Right renal pelvis (tissue), 4 donors: ENCODE data around the gene TLR9. TPM values are rescaled to one million over a fixed set of nuclear protein-coding genes. Genes with fewer than 3 reads are reported as not detected.
"Not testable (repeated sequence)": the region's sequence is repeated elsewhere in the genome, so short reads cannot be mapped to it uniquely, and the experiment has no call there.

Experiments
- DNase-seq, 4 donors: peaks; one replicate each; pipeline ENCODE4 v3.0.0-alpha.2; 2013; ENCODE audit warnings: low read depth in 4 of 4, low spot score in 3 of 4, missing footprints in 1 of 4
- polyA plus RNA-seq, 4 donors: library from polyadenylated mRNA; unstranded; fragments of 120-200 nt; gene quantifications; one replicate each; pipeline ENCODE4 v1.2.1, GENCODE V29; 2013; ENCODE audit not compliant: insufficient read length in 4 of 4

TLR9 gene, protein sequence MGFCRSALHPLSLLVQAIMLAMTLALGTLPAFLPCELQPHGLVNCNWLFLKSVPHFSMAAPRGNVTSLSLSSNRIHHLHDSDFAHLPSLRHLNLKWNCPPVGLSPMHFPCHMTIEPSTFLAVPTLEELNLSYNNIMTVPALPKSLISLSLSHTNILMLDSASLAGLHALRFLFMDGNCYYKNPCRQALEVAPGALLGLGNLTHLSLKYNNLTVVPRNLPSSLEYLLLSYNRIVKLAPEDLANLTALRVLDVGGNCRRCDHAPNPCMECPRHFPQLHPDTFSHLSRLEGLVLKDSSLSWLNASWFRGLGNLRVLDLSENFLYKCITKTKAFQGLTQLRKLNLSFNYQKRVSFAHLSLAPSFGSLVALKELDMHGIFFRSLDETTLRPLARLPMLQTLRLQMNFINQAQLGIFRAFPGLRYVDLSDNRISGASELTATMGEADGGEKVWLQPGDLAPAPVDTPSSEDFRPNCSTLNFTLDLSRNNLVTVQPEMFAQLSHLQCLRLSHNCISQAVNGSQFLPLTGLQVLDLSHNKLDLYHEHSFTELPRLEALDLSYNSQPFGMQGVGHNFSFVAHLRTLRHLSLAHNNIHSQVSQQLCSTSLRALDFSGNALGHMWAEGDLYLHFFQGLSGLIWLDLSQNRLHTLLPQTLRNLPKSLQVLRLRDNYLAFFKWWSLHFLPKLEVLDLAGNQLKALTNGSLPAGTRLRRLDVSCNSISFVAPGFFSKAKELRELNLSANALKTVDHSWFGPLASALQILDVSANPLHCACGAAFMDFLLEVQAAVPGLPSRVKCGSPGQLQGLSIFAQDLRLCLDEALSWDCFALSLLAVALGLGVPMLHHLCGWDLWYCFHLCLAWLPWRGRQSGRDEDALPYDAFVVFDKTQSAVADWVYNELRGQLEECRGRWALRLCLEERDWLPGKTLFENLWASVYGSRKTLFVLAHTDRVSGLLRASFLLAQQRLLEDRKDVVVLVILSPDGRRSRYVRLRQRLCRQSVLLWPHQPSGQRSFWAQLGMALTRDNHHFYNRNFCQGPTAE
- under 1 TPM; 0.08 to 0.27 (median 0.19) TPM for polyA plus RNA-seq

DNA sequence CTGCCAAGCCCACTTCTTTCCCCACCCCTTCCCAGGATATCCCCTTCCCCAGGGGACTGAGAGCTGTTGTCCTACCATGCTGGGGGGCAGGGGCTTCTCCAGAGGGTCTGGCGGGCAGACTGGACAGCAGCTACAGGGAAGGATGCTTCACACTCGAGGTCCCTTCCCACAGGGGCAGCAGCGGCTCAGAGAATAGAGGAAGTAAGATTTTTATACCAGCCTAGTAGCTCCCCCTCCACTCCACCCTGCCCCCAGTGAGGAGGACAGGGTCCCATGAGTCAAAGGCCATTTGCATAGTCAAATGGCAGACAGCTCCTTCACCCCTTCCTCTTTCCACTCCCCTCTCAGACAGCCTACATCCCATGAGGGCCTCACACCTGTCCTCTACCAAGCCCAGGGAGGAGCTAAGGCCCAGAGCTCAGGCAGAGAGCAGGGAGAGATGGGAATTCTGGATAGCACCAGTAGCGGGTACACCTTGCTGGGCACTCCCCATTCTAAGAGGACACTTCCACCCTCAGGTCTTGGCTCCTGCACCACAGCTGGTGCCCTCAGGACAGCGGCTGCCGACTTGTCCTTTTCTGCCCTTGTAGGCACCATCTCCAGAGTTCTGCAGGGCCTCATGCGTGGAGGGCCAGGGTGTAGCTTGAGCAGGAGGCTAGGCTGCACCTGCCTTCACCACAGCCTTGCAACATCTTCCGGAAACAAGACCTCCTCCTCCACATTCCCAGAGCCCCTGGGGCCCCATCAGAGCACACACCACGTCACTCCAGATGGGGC, at the start of gene TLR9:
Gene TLR9 (minus strand): TSS at position 194 of the 777 bp plus-strand sequence. CDS start 116 bp downstream, at position 78.
- DNase-seq = no peak

DNA sequence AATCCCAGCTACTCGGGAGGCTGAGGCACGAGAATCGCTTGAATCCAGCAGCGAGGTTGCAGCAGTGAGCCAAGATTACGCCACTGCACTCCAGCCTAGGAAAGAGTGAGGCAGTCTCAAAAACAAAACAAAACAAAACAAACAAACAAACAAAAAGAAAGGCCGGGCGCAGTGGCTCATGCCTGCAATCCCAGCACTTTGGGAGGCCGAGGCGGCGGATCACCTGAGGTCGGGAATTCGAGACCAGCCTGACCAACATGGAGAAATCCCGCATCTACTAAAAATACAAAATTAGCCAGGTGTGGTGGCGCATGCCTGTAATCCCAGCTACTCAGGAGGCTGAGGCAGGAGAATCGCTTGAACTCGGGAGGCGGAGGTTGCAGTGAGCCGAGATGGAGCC, 49.3 kb upstream of the TLR9 start:
- not testable (repeated sequence) for DNase-seq

DNA sequence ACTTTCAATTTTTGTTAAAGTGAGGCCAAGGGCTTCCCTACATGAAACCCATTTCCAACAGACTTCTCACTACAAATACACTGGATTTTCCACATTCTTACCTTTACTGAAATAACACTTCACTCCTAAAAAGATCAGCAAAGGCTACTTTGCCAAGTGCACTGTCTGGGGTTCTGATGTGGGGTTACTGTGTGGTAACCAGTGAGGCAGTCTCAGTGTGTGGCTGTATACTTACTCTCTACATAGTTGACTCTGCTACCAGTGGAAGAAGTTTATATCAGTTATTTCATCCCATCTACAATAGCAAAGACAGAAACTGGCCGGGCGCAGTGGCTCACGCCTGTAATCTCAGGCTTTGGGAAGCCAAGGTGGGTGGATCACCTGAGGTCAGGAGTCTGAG, 47.4 kb upstream of the TLR9 start:
- no peak for DNase-seq

DNA sequence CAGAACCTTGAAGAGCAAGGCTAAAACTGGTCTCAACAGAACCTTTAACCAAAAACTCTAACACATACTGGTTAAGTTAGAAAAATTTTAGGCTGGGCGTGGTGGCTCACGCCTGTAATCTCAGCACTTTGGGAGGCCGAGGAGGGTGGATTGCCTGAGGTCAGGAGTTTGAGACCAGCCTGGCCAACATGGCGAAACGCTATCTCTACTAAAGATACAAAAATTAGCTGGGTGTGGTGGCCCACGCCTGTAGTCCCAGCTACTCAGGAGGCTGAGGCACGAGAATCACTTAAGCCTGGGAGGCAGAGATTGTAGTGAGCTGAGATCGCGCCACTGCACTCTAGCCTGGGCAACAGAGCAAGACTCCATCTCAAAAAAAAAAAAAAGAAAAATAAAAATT, 46.7 kb upstream of the TLR9 start:
- DNase-seq = not testable (repeated sequence)

DNA sequence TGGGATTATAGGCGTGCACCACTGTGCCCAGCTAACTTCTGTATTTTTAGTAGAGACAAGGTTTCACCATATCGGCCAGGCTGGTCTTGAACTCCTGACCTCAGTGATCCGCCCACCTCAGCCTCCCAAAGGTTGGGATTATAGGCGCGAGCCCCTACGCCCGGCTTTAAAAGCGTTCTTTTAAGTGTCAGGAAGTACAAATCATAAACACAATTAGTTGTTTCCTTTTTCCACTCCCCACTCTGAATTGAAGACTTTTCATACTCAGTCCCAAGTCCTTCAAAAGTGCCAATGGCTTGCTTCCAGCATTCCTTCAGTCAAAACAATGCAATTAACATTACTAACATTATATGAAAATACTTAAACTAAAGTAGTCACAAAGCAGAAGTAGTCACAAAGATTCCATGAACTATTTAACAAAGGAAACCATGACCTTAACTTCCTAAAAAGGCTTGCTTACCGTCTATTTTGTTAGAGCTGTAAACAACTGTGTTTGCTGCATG, 44.9 kb upstream of the TLR9 start:
- no peak for DNase-seq

DNA sequence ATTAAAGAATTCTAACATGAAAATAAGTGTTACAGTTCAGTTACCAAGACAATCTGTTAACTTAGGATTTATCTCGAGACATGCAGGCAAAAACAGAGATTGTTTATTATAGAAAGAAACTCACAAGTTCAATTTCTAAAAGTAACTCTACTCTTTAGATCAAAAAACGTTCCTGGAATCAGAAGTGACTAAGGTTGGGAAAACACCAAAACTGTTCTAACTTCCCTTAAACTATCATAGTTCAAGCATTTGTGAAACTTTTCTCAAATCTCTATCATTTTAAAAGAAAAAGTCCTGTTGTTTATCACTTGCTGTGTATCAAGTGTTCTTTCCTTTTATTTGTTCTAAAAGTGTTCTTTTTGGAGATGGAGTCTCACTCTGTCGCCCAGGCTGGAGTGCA, 44.3 kb upstream of the TLR9 start:
- no peak for DNase-seq

DNA sequence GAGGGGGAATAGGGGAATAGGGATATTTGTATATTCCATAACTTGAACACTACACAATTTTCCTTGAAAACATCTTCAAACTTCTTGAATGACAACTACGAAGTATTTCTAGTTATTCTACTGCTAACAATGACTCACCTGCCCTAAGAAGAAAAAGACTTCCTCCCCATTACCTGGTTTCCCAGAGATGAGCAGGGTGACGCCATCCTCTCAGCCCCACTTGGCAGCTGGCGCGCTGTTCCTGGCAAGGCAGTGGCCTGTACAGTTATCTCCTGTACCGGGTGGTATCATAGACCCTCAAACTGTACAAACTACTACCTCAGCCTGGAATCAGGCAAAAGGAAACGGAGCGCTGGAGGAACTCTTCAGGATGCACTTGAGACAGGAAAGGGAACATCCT, 42.6 kb upstream of the TLR9 start:
- DNase-seq = no peak

DNA sequence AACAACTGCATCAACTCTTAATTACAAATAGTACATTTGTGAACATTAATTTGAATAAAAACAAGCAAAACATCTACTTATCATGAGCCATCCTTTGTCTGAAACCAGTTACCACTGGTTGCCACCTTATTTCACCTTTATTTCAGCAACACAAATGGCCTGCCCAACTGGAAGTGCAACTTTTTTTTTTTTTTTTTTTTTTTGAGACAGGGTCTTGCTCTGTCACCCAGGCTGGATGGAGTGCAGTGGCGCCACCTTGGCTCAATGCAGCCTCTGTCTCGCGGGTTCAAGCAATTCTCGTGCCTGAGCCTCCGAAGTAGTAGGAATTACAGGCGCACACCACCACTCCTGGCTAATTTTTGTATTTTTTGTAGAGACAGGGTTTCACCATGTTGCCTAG, 39.9 kb upstream of the TLR9 start:
- DNase-seq = no peak

DNA sequence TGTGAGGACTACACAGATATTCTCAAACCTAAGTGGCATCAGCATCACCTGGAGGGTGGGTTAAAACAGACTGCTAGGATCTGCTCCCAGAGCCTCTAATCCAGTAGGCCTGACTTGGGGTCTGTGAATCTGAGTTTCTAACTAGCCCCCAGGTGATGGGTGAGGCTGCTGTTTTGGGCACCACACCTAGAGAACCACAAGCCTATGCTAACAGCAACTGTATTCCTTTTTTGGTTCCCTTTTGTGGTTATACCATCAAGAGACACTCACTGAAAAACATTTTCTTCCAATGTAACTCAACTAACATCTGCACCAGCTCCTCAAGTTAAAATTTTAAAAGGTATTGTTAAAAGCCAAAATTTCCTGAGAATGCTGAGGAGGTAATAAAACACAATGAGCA, 37.0 kb upstream of the TLR9 start:
- DNase-seq = no peak

DNA sequence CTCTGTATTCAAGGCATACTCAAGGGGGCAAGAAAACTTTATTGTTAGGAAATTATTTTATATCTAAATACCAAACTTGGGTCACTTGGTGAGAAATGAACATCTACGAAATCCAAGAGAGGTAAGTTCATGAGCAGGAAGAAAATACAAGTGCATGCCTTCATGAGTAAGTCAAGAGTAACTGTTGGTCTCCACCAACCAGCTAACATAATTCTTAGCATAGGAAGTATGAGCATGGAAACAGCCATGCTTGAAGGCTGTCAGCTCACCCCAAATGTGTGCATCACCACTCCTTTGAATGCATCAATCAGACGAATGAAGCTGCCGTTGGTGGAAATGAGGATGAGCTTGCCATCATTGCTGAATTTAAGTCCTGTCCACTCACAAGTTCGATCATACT, 34.0 kb upstream of the TLR9 start:
- no peak for DNase-seq

DNA sequence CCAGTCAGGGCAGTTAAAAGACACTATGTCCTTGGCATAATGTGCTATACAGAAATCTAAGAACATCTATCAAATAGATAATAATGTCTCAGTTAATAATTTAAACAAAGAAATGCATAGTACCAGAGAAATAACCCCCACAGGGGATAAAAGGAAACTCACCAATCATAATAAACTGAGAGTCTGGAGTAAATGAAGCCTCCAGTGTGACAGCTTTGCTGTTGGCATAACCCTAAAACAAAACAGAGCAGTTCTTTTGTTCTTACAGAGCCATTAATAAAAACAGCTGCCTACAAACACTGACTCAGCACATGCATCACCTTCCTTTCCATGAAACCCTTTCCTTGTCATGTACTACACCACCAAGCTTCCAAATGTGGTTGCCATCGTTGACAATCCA, 33.6 kb upstream of the TLR9 start:
- DNase-seq = no peak

DNA sequence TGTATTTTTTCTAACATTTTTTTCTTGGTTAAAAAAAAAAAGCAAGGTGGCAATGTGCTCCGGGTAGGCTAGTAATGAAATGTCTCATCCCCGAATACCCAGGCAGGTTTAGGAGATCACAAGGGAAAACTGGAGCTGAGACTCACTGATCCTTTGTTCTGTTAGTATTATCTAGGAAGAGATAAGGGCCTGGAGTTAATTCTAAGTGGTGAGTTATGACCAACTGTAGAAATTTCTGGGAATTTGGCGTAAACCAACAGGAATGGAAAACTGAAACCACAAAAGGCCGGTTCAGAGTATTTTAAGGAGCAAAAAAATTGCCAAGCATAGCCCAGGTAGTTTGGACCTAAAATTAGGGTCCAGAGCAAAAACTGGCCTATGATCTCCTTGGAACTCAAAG, 32.5 kb upstream of the TLR9 start:
- DNase-seq = no peak

DNA sequence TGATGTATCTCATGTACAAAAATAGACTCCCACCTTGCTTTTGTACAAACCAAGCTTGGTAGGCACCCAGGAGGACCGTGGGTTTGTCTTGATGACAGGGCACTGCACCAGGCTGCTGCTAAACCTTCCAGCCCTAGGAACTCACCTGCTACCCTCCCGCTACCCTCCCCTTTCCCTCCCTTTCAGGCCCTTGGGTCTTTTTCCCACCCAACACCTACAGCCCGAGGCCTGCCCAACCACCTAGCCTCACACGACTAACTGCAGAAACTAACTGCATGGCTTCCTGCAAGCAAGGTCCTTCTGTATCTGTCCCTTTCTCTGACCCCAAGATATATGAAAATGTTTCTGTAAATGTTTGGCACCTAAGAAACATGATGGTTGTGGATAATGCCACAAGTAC, 31.2 kb upstream of the TLR9 start:
- no peak for DNase-seq

DNA sequence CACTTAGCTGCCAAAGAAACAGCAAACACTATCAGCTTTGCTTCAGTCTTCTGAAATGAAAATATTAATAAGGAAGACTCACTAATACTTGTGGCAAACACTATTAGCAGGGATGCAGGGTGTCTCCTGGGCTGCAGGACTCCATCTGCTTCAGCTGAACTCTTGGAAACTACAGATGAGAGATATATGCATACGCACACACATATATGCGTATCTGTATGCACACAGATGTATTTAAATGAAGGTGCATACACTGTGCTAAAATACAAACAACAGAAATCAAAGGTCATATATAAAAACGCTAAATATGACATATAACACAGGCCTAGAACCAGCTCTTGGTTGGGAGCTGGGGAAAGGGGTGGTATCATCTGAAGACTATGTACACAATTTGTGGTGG, 30.7 kb upstream of the TLR9 start:
- no peak for DNase-seq

DNA sequence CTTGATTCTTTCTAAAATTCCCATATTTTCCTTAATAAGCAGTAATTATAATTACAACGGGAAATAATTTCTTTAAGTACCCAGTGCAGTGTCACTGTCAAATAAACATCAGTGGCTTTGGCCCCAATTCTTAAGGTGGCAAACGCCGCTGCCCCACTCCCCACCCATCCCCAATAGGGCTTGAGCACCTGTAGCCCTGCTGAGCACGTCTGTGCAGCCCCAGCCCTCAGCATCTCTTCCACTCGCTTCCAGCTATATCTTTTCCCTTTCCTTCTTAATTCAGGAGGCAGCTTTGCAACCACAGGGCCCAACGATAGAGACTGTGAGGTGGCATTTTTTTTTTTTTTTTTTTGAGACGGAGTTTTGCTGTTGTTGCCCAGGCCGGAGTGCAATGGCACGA, 29.2 kb upstream of the TLR9 start:
- no peak for DNase-seq

DNA sequence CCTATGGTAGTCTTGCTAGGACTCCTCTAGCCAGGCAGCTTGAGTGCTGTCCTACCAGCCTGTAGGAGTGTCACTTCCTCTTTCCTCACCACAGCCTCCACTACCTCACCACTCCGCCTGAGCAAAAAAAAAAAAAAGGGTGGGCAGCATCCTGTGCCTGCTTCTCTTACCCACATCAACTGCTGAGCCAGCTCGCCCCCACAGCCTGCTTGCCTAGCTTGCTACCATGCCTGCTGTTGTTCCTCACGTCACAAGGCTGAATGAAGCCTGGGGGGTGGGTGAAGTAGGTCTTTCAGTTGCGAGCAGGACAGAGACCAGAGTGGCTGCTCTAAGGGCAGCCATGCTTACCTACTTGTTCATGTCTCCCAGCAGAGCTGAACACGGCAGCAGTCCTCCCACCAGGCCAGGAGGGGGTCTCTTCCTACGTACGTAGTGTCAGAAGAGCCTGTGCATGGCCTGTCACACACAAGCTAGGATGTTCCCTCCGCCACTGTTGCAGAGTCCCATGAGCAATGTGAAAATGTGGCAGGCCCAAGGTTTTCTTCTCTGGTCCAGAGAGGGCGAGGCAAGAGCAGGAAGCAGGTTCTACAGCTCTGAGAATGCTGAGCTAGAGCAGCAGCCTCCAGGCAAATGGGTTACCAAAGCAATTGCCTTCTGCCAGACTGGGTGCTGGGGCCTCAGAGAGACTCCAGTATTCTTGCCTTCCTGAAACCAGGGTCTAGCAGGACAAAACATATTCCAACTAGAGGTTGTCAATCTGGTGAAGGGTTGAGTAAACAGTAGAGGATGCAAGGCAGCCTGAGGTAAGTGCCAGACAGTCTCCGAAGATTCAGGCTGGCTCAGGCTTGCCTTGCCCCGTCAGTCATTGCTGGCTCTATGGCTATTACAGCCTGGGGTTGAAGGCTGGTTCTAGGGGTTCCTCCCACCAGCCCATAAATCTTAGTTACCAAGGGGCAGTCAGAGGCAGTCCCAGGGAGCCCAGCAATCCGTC, 28.2 kb upstream of the TLR9 start:
- no peak for DNase-seq

DNA sequence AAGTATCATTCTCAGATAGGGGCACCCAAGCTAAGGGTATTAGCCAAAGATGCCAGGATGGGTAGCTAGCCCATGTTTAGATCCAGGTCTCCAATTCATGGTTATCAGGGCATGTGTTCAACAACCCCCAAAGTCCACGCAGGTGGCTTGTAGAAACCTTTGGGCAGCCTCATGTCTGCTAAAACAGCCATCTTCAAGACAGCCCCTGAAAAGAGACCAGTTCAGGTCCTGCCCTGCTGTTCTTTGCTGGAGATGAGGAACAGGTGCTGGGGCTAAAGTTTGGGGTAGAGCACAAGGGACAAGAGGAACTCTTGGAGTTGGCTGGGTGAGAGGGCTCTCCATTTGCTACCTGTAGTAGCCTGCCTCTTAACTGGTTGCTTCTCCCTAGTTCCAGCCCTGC, 24.7 kb upstream of the TLR9 start:
- no peak for DNase-seq

DNA sequence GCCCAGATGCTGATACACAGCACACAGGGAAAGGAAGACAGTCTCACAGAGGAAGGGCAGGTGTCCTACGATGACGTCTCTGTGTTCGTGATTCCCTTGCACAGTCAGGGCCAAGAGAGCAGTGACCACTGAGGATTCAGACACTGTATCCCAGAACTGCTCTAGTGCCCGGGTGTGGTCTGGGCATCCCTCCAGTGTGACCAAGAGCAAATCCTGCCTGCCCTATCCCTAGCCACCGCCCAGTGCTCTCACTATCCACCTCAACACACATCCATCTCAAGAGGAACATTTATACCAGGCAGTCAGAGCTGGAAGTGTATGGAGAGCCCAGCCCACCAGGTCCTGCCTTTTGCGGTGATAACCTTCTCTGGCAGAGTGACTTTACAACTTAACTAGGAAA, 24.2 kb upstream of the TLR9 start:
- DNase-seq = no peak

DNA sequence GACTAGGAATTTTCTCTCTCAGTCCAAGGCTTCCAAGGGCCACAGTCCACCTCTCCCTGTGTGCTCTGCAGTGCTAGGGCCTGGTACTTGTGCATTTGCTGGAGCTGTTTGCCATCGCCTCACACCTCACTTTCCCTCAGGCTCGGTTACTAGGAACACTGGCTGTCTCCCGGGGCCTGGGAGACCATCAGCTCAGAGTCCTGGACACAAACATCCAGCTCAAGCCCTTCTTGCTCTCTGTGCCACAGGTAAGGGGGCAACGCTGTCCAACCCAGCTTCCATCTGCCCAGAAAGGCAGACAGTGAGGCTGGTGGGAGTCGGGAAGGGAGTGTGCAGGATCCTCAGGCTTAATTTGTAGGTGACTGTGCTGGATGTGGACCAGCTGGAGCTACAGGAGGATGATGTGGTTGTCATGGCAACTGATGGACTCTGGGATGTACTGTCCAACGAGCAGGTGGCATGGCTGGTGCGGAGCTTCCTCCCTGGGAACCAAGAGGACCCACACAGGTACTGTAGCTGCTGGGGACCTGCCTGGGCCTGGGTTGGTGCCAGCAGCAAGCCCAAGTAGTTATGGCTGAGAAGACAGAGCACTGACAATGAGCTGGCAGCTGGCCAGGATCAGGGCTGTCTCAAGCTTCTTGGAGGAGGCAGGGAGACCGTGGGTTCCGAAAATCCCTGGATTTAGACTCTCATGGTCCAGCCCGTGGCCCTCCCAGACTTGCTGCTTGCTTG, 23.5 kb upstream of the TLR9 start:
- DNase-seq = no peak
